NK-92 (cell line): ENCODE measurements around the gene MYLK.
"Not testable (repeated sequence)": the region's sequence is repeated elsewhere in the genome, so short reads cannot be mapped to it uniquely, and the experiment has no call there.

Source experiments
- DNase-seq: peaks from one replicate; lab custom pipeline; 2025; ENCODE audit not compliant: unreplicated experiment; lab: John Stamatoyannopoulos, UW

MYLK gene

DNA sequence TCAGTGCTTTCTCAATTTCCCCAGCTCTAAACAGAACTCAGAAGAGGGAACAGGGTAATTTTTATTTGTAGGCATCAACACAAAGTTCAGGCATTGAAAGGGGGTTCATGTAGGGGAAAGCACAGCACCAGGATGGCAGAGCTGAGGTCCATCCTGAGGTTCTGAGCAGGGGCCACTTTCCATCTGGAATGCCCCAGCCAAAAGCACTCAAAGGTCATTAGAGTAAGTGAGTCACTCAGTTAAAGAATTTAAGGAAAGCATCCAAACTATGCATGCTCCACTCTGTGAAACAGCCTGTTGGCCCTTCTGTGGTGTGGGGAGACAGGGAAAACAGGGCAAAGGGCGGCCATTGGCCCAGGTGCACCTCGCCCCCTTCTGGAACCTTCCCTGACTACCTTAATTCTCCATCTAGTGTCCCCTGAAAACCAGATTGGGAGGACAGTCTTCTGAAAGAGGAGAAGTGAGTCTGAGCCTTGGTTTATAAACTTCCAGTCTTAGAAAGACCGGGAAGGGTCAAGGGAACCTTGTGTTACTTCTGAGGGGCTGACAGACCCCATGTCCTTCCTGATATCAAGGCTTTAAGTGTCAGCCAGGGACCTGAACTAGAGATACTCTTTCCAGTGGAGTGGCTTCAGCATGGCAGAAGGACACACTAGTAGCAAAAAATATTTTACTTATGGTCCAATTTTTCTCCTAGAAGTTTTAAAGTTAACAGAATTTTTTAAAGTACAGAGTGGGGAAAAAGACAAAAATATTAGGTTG is 133.3 kb downstream of the MYLK start:
- DNase-seq, result no peak

DNA sequence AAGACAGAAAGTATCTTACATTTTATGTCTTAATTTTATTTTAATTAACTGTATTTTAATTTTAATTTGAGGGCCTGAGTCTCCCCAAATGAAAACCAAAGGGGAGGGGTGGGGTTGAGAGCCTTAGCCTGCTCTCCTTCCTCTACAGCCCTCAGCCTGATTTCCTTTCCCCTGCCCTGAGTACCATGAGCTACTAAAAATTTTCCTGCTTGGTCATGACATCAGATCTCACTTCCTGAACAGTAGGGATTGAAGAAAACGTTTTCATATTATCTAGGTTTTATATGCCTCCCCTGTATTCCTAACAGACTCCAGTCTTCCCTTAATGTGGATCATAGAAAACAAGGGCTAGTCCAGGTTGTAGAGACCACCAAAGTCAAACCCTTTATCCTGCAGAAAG is 133.9 kb downstream of the MYLK start:
- no peak for DNase-seq

DNA sequence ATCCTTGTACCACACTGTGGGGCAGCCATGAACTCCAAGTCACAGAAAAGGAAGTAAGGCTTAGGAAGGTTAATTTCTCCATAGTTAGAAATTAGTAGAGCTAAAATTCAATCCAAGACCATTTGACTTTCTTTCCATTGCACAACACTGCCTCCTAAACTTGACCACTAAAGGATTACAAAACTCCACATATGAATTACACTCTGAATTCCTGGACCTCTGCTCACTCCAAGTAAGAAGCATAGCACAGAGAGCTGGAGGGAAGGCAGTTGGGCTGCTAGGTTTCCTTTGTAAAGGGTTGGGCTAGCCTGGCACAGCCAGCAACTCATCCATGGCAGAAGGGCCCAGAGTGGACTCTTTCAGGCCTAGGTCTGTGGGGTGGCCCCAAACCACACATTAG is 134.4 kb downstream of the MYLK start:
- DNase-seq, result no peak

DNA sequence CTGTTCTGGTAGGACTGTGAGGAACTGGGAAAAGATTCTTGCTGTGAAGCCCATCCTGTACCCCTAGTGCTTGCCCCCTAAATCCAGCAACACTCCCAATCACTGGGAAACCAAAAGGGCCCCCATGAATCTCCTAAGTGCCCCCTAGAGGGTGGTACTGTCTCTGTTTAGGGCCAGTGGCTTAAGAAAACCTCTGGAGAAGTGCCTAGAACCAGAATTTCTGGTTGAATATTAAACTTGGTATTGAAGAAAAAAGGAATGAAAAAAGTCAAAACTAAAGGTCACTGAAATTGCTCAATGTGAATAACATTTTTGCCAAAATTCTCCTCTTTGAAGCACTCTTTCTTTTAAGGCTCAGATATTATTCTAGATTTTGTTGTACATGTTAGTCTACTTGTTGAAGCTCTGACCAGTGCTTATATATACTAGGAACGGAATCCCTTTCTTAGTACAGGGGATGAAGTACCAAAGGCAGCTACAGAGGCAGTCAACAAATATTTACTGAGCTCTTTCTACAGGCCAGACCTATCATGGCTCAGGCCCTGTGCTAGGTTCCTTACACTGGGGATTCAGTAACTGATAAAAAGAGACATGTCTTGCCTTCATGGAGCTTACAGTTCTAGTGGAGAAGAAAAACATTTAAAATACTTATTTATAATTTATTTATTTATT is 138.8 kb downstream of the MYLK start:
- DNase-seq, result no peak

DNA sequence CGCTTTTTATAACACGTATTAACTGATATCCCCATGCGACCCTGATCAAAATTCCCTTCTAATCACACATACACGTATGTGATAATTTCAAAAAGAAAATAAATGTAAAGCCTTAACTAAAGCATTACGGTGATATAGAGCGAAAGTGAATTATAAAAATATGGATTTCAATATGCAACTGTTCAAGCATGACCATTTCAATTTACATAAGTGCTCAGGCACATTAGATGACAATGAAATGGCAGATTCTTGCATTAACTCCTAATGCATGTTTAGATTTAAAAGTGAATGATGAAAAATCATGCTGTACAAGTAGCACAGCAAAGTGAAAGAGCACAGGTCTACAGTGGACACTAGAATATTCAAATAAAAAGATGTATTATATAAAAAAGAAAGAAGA is 140.1 kb downstream of the MYLK start:
- DNase-seq, result no peak

DNA sequence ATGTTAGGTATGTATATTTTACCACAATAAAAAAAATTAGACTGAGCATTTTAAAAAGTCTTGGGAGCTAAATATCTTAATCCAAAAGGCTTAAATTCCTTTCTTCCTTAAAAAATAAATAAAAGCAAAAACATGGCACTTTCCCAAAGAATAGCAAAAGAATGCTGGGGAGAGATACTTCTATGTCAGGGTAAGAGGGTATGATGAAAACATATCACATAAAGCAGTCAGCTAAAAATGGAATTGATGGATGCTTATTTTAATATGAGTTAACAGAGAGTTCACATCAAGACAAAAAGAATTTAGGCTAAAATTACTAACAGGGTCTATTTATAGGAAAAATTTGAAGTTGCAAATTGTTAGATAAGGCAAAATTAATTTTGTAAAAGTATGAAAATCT is 141.0 kb downstream of the MYLK start:
- DNase-seq, result no peak

DNA sequence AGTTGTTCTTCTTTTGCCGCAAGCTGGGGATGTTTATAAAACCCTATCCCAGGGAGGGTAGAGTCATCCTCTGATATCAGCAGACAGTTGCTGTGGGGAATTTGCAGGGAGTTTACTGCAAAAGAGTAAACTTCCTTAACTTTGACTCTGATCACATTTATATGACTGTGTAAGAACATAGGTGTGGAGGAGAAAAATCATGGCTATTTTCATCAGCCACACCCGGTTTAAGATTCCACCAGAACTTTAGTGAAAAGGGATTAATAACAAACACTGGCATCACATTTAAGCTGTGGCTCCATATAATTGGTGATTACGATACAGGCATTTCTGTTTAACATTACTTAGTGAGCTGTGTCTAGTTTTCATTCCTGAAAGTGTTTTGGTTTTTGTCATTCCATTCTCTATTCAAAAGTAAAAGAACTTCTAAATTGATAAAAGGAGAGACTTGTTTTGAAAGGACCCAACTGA is 143.1 kb downstream of the MYLK start:
- DNase-seq, result no peak

DNA sequence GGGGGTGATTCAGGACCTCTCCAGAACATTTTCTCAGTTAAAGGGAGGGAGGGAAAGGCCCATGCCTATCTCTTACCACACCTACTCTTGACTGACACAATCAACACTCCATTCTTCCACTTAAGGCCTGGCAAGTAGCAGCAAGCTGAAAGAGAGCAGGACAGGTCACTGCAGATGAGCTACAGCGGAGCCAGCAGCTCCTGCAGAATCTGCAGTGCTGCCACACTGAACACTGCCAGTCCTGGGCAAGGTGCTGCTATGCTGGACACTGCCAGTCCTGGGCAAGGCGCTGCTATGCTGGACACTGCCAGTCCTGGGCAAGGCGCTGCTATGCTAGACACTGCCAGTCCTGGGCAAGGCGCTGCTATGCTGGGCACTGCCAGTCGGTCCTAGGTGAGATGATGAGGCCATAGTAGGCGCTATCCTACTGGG is 143.7 kb downstream of the MYLK start:
- no peak for DNase-seq

DNA sequence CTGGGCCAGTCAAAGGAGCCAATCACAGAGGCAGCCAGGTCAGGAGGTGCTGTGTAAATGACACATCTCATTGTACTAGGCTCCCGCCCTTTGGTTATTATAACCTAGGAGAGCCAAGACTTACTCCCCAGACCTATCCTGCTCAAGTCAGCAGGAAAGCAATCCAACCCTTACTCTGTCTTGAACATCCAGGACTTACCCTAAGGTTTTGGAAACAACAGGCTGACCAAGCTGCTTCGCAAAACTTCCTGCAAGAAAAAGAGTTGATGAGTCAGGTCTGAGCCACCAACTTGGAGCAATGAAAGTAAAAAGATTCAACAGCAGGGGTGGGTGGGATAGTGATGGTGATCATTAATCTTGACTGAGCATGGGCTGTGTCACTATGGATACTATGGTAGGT is 144.4 kb downstream of the MYLK start:
- no peak for DNase-seq

DNA sequence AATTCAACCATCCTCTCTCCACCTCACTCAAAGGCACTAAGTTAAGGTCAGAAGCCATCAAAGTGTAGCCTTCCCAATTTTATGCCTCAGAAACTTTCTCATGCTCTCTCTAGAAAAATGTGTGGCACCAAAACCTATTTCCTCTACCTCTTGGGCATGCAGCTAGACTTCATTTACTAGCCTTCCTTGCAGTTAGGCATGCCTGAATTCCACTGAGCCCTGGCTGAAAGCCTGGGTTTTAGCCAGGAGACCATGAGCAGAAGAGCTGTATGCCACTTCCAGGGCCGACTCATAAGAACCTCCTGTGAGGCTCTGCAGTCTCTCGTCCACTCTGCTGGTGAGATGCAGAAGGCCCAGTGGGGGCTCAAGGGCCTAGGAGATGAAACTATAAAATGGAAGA is 145.0 kb downstream of the MYLK start:
- DNase-seq, result no peak

DNA sequence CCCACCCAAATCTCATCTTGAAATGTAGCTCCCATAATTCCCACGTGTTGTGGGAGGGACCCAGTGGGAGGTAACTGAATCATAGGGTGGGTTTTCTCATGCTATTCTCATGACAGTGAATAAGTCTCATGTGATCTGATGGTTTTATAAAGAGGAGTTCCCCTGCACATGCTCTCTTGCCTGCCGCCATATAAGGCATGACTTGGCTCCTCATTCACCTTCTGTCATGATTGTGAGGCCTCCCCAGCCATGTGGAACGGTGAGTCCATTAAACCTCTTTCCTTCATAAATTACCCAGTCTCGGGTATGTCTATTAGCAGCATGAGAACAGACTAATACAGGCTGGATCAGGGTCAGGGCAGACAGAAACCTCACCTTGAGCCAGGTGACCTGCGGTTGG is 145.6 kb downstream of the MYLK start:
- DNase-seq, result not testable (repeated sequence)

DNA sequence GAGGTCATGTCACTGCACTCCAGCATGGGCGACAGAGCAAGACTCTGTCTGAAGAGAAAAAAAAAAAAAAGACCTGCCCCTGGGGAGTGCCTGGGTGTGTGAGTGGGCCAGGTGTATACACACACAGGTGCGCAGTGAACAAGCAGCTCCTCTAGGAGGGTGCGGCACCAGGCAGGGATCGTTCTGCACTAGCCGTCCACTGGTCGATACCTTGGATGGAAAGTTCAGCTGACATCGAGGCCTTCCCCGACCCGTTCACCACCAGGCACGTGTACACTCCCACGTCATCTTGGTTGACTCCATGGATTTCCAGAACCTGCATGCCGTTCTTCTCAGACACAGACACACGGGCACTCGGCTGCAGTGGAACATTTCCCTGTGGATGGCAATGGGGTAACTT is 147.0 kb downstream of the MYLK start:
- DNase-seq, result no peak

DNA sequence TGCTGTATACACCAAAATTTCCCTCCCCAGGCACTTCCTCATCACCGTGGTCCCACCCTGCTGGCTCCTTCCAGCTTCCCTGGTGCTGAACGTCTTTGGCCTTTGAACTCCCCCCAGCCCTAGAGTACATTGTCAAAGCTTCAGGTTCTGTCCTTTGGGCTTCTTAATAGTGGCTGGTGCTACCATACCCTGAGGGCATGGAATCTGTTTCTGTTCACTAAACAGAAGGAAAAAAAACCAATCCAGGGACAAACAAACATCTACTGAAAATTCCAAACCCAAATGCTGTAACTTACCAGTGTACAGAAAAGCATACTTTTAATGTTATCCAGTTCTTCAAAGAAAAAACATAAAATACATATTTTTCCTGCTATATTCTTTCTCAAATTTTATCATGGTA is 148.7 kb downstream of the MYLK start:
- DNase-seq, result no peak

DNA sequence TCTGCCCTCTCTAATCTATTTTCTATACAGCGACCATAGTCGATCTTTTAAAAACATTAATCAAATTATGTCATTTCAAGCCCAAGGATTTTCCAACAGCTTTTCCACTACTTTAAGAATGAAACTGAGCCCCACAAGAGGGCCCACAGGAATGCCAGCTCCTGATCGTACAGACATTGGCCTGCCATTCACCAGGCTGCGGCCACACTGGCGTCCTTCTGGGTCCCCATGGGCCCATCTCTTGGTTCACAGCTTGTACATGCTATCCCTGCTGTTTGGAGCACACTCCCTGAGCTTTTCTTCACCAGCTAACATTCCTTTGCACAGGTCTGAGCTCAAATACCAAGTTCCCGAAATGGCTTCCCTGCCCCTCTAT is 149.6 kb downstream of the MYLK start:
- no peak for DNase-seq

DNA sequence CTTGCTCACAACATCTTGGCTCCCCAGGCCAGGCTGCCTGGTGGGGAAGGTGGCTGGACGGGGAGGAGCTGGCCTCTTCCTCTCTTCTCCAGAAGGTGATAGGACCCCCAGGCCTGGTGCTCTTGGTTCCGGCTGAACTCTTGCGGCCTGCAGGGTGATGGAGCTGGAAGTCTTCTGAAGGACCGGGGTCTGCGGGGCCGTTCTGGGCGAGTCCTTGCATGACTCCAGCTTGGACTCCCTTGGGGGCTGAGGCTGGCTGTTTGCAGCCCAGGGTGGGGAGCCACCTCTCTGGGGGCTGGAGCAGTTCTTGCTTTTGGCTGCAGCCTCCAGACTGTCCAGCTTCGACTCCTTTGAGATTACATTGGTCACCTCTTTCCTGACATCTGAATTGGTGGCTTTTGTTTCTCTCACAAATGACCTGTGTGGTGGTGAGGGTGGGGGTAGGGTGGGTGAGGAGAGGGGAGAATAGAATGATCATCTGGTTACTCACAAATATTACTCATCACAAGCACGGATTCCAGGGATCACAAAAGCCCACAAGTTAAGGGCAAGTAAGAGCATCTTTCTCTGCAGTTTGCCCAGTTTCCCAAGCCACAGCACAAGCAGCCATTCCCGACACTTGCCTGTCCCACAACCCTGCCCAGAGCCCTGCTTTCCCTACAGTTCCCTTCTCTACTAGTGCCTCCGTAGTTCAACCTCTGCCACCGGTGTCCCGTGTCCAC is 150.2 kb downstream of the MYLK start:
- DNase-seq, result no peak

DNA sequence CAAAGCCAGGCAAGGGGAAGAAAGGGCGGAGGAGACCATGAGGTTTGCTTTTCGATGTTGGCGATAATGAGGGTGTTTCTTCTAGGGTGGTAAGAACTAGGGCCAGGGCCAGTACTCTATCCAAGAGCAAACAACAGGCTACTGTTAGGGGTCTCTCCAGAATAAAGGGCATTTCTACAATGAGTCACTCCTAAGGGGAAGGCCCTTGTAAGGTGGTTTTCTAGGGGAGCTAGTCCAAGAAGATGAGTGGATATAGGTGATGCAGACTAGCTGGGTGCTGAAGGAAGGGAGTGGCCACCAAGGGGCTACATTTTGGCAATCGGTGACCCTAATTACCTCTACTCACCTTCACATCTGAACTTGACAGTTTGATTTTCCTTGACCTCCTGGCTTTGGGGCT is 150.8 kb downstream of the MYLK start:
- DNase-seq, result no peak

DNA sequence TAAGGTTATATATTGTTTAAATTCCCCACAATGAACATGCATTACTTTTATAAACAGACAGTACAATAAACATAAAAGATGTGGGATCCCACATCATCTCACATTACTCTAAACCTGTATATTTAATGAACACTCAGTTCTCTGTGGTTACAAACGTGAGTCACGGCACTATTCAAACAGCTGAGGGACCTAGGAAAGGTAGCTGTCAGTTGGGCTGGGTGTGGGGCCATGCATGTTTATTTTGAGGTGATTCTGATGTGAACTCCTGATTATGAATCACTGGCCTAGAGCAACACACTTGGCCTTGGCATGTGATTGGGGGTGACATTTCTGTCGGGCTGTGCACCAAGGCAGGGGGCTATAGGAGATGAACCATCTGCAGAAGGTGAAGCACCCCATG is 151.7 kb downstream of the MYLK start:
- no peak for DNase-seq

DNA sequence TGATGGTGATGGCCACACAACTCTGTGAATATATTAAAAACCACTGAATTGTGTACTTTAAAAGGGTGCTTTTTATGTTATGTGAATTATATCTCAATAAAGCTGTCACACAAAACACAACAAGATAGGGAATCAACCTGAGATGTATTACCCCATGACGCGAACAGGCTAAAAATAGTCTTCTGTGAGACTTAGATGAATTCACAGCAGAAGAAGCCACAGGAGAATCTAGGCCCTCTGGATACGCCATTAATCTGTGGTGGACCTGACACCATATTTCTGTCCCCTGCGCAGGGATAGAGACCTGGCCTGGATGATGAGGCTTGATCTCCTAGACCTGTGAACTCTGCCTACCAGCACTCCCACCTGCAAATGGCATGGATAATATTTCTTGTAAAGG is 153.3 kb downstream of the MYLK start:
- no peak for DNase-seq

DNA sequence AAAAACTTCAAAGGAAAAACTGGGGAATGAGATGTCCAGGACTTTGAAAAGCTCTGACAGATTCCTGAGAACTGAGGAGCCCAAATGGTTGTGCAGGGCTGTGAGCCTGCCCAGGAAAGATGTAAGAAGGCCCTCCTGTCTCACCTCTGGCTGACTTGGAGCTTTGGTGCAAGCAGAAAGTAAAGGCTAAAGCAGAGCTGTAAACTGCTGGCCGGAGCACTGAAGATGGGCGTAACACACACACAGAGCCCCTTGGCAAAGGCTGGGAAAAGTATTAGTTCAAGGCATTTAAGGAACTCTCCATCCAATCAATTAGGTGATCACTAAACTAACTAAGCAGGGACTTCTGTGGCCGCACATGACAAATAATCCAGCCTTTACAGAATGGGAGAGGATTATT is 155.1 kb downstream of the MYLK start:
- no peak for DNase-seq

DNA sequence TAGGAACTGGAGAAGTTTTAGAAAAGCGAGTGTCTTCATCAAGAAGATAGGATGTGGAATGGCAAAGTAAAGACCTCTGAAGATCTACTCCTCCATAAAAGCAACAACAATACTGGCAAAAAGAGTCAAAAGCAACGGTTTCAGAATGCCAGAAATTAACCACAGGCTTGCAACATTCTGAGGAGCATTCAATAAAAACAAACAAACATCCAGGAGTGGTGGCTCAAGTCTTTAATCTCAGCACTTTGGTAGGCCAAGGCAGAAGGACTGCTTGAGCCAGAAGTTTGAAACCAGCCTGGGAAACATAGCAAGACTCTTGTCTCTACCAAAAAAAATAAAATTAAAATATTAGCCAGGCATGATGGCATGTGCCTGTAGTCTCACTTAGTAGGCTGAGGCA is 156.1 kb downstream of the MYLK start:
- no peak for DNase-seq

DNA sequence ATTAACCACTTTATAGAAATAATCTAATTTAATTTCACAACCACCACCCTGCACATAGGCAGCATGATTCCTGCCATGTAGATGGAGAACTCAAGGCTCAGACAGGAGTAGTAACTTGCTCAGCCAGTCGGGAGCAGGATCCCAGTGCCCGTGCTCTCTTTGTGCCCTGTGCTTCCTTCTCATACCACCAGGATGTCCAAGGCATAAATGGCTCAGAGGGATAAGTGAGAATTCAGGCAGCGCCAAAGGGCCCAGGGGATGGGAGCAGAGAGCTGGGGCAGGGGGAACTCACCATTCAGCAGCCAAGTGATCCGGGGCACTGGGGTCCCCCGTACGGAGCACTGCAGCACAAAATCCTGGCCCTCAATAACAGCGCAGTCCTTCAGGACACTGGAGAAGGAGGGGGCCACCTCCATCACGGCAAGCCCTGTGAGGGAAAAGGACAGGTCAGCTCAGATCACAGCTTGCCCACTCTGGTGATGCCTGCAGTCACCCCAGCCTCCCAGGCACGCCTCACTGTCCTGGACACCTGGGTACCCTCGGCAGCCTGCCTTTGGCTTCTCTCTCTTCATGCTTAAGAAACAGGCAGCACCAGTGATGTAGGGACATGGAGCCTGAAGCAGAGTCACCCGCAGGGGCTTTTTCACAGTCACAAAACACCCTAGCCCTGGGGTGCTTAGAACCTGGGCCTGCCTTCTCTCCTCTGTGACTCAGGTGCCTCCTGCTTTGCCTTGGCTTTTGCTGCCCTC is 158.3 kb downstream of the MYLK start:
- DNase-seq, result no peak
